Measurements from ENCODE around the gene ILK. TPM values are rescaled to one million over a fixed set of nuclear protein-coding genes. Genes with fewer than 3 reads are reported as not detected.

The ILK gene
- total and polyA plus RNA-seq, 2 donors (not counting 1 experiment from before 2014, with no cell fraction given) = 176 to 420 TPM

GRCh38 chr11:6556139-6556949 lies 47.2 kb upstream of the ILK start:
- Histone ChIP-seq H3K79me2 (ENCODE audit: control insufficient read depth, insufficient read depth, low read length) (no peaks in the 10 kb centered on the region), H3K4me1 (ENCODE audit: control insufficient read depth, extremely low read depth, insufficient read depth, low read length) (no peaks in the 10 kb centered on the region), H3K9me3 (ENCODE audit: control insufficient read depth, insufficient read depth, low read depth, low read length) (no peaks in the 10 kb centered on the region), H3K27ac (ENCODE audit: insufficient read depth, low read length) (no peak overlapping the region), H3K4me3 (replicated peaks in 1 of 4; ENCODE audit: control extremely low read depth in 1 of 4, insufficient read depth in 1 of 4, low read depth in 3 of 4, low read length in 4 of 4) (no peak overlapping the region), H3K4me2 (ENCODE audit: extremely low read depth, insufficient read depth, low read length) (no peak overlapping the region), H3K36me3 (ENCODE audit: control insufficient read depth, insufficient read depth, low read length) (no peaks in the 10 kb centered on the region), H4K20me1 (ENCODE audit: control insufficient read depth, extremely low read depth, insufficient read depth, low read length) (no peaks in the 10 kb centered on the region), H2AFZ (ENCODE audit: low read length) (no peak overlapping the region), H3K9ac (ENCODE audit: insufficient read depth, low read length) (no peak overlapping the region), H3K27me3 (ENCODE audit: control insufficient read depth, insufficient read depth, low read length) (no peaks in the 10 kb centered on the region)
- TF ChIP-seq EZH2 (IDR thresholded peaks at IDR 0.05; ENCODE audit: low read length, missing control alignments) = no peak
- no peak for TF ChIP-seq CTCF (conservative IDR thresholded peaks at IDR 0.05 in 1 of 2, IDR thresholded peaks at IDR 0.05 in 1 of 2; ENCODE audit: low read depth in 1 of 2, low read length in 2 of 2)
- DNase-seq (ENCODE audit: low read depth in 2 of 2) = no peak

DNA sequence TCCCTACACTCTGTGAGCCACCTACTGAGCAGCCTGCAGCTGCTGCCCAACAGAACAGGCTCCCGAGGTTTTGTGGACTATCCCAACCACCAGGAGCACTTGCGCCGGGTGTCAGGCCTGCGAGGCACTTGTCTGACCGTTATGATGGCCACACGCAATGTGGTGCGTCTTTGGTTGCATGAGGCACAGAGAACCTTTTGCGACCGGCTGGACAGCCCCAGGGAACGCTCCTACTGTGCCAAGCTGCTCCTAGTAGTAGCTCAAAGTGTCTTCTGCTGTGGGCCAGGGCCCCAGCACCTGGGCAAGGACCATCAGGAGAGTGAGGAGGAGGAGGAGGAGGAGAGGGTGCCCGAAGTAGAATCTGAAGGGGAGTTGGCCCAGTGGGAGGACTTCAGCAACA lies 46.5 kb upstream of the ILK start:
- H2AFZ ChIP-seq (ENCODE audit: low read length) = no peak overlapping the region
- H3K27ac ChIP-seq (ENCODE audit: insufficient read depth, low read length) = no peak overlapping the region
- TF ChIP-seq EZH2 (IDR thresholded peaks at IDR 0.05; ENCODE audit: low read length, missing control alignments) = no peak
- no peak overlapping the region for H3K9ac ChIP-seq (ENCODE audit: insufficient read depth, low read length)
- H3K79me2 ChIP-seq (ENCODE audit: control insufficient read depth, insufficient read depth, low read length) = no peaks in the 10 kb centered on the region
- H3K27me3 ChIP-seq (ENCODE audit: control insufficient read depth, insufficient read depth, low read length) = no peaks in the 10 kb centered on the region
- DNase-seq (ENCODE audit: low read depth in 2 of 2) = no peak
- no peak overlapping the region for H3K4me3 ChIP-seq (replicated peaks in 1 of 4; ENCODE audit: control extremely low read depth in 1 of 4, insufficient read depth in 1 of 4, low read depth in 3 of 4, low read length in 4 of 4)
- no peaks in the 10 kb centered on the region for H3K4me1 ChIP-seq (ENCODE audit: control insufficient read depth, extremely low read depth, insufficient read depth, low read length)
- H3K4me2 ChIP-seq (ENCODE audit: extremely low read depth, insufficient read depth, low read length) = no peak overlapping the region
- no peaks in the 10 kb centered on the region for H3K36me3 ChIP-seq (ENCODE audit: control insufficient read depth, insufficient read depth, low read length)
- no peaks in the 10 kb centered on the region for H3K9me3 ChIP-seq (ENCODE audit: control insufficient read depth, insufficient read depth, low read depth, low read length)
- no peaks in the 10 kb centered on the region for H4K20me1 ChIP-seq (ENCODE audit: control insufficient read depth, extremely low read depth, insufficient read depth, low read length)

- TF ChIP-seq EZH2 (IDR thresholded peaks at IDR 0.05; ENCODE audit: low read length, missing control alignments) = no peak
- no peak overlapping the region for H2AFZ ChIP-seq (ENCODE audit: low read length)
- H3K4me2 ChIP-seq (ENCODE audit: extremely low read depth, insufficient read depth, low read length) = no peak overlapping the region
- no peaks in the 10 kb centered on the region for H4K20me1 ChIP-seq (ENCODE audit: control insufficient read depth, extremely low read depth, insufficient read depth, low read length)
- H3K9ac ChIP-seq (ENCODE audit: insufficient read depth, low read length) = no peak overlapping the region
- DNase-seq (ENCODE audit: low read depth in 2 of 2) = no peak
- no peaks in the 10 kb centered on the region for H3K4me1 ChIP-seq (ENCODE audit: control insufficient read depth, extremely low read depth, insufficient read depth, low read length)
- no peak overlapping the region for H3K4me3 ChIP-seq (replicated peaks in 1 of 4; ENCODE audit: control extremely low read depth in 1 of 4, insufficient read depth in 1 of 4, low read depth in 3 of 4, low read length in 4 of 4)
- no peaks in the 10 kb centered on the region for H3K79me2 ChIP-seq (ENCODE audit: control insufficient read depth, insufficient read depth, low read length)
- H3K36me3 ChIP-seq (ENCODE audit: control insufficient read depth, insufficient read depth, low read length) = no peaks in the 10 kb centered on the region
- H3K9me3 ChIP-seq (ENCODE audit: control insufficient read depth, insufficient read depth, low read depth, low read length) = no peaks in the 10 kb centered on the region
- no peaks in the 10 kb centered on the region for H3K27me3 ChIP-seq (ENCODE audit: control insufficient read depth, insufficient read depth, low read length)
- no peak overlapping the region for H3K27ac ChIP-seq (ENCODE audit: insufficient read depth, low read length)
Measured at GRCh38 chr11:6557761-6558674, 45.6 kb upstream of the ILK start.
